Small intestine (tissue), 7 donors: ENCODE data around the gene APOL1. TPM values are rescaled to one million over a fixed set of nuclear protein-coding genes. Genes with fewer than 3 reads are reported as not detected.
"Not testable (repeated sequence)": the region's sequence is repeated elsewhere in the genome, so short reads cannot be mapped to it uniquely, and the experiment has no call there.

Experiments used
- DNase-seq, 2 donors: peaks; one replicate each; pipeline versions ENCODE4 v3.0.0 to v3.0.0-alpha.2; 2013
- FAIRE-seq: peaks from 2 replicates; lab custom pipeline; 2012; peaks lifted over from hg19 to GRCh38; lab: Jason Lieb, UNC
- H3K27ac ChIP-seq, 3 donors: one replicate each; pipeline ENCODE4 v1.5.1; 2013; ENCODE audit warnings: low read length in 2 of 3, mild to moderate bottlenecking in 2 of 3, control low read depth in 1 of 3, inconsistent platforms in 1 of 3, low read depth in 1 of 3, moderate library complexity in 1 of 3
- H3K27me3 ChIP-seq, 3 donors: one replicate each; pipeline ENCODE4 v1.6.1; 2013; ENCODE audit warnings: low read length in 3 of 3, inconsistent platforms in 1 of 3; ENCODE audit not compliant: control insufficient read depth in 3 of 3, insufficient read depth in 3 of 3
- H3K36me3 ChIP-seq, 3 donors: one replicate each; pipeline ENCODE4 v1.6.1; 2013; ENCODE audit warnings: low read length in 3 of 3, inconsistent platforms in 1 of 3, low read depth in 1 of 3, mild to moderate bottlenecking in 1 of 3, moderate library complexity in 1 of 3; ENCODE audit not compliant: control insufficient read depth in 3 of 3, insufficient read depth in 2 of 3
- H3K4me1 ChIP-seq, 3 donors: one replicate each; pipeline ENCODE4 v1.6.1; 2013; ENCODE audit warnings: low read length in 2 of 3, inconsistent platforms in 1 of 3, low read depth in 1 of 3, mild to moderate bottlenecking in 1 of 3, moderate library complexity in 1 of 3; ENCODE audit not compliant: control insufficient read depth in 3 of 3, insufficient read depth in 2 of 3
- H3K4me3 ChIP-seq, 3 donors: one replicate each; pipeline ENCODE4 v1.5.1; 2013; ENCODE audit warnings: low read length in 3 of 3, control low read depth in 1 of 3, inconsistent platforms in 1 of 3, low read depth in 1 of 3, mild to moderate bottlenecking in 1 of 3, moderate library complexity in 1 of 3
- H3K9me3 ChIP-seq, 2 donors: one replicate each; pipeline ENCODE4 v1.6.1; 2013; ENCODE audit warnings: low read depth in 1 of 2, low read length in 1 of 2; ENCODE audit not compliant: control insufficient read depth in 2 of 2, insufficient read depth in 1 of 2
- WGBS, 3 donors: extraction: QIAGEN DNeasy Blood & Tissue Kit; methylation state at CpG; one replicate each; pipeline ENCODE4 v1.1.7; 2013; 5-methylcytosine and 5-hydroxymethylcytosine counted together
- polyA plus RNA-seq, 4 donors: library from polyadenylated mRNA; stranded (reverse) in 3 of 4; unstranded in 1 of 4; fragments of 200-250 nt in 3 of 4; fragments of 120-200 nt in 1 of 4; gene quantifications; one replicate each; pipeline versions ENCODE4 v1.2.1 to v1.2.3, GENCODE V29; 2013
- donor health status: healthy with polysubstance abuse.
- donor health status: control.
- donor health status: control.
- donor health status: Bipolar disorder and iron deficiency.
- donor health status: healthy.

Gene APOL1
- polyA plus RNA-seq, 4 donors, result 7.7 to 32.2 (median 8.5) TPM

DNA sequence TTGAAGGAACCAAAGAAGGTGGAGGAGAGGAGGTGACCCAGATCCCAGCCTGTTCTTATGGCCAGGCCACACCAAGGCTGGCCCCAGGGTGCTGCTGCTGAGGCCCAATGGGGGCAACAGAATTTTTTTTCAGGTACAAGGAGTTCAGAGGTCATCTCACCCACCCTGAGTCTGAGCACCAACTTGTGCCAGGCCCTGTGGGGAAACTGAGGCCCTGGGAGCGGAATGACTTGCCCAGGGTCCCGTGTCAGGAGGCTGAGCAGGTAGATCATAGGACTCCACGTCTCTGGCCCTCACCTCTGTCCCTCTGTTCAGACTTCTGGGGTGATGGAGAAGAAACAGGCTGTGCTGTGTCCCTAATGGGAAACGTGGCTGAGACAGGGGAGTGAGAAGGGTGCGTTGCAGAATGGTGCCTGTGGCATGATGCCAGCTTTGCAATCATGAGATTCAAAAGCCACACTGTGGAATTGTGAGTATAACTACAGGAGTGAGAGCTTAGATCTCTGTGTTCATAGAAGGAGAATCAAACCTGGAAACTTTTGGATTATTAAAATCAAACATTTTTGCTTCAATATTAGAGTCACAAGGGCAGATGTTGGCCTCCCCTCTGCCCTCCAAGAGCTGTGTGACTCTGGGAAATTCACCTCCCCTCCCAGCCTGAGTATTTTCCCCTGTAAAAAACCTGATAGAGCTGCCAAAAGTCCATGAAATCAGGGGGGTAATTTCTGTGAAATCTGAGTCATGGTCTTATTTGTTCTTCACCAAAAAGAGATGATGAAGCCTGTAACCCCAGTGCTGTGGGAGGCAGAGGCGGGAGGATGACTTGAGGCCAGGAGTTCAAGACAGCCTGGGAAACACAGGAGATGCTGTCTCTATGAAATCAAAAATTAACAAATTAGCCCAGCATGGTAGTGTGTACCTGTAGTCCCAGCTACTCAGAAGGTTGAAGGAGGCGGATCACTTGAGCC is 874 bp downstream of the APOL1 start:
- FAIRE-seq (no peak), DNase-seq (peak in 1 of 2 donors; percentile 30)
- Histone ChIP-seq H3K27me3 (no peaks in the 10 kb centered on the region), H3K9me3 (peaks cover 0 to 3% of the 10 kb centered on the region in 2 donors), H3K36me3 (peaks cover 0 to 5% (median 3%) of the 10 kb centered on the region in 3 donors), H3K27ac (peak overlapping the region; percentile 65 to 92 (median 86)), H3K4me3 (peak overlapping the region; percentile 32 to 61 (median 43)), H3K4me1 (peaks cover 5 to 28% (median 7%) of the 10 kb centered on the region in 3 donors)
- 40 to 46% (median 43%) methylated on average over 7 of the region's 7 CpGs for WGBS, 3 donors

DNA sequence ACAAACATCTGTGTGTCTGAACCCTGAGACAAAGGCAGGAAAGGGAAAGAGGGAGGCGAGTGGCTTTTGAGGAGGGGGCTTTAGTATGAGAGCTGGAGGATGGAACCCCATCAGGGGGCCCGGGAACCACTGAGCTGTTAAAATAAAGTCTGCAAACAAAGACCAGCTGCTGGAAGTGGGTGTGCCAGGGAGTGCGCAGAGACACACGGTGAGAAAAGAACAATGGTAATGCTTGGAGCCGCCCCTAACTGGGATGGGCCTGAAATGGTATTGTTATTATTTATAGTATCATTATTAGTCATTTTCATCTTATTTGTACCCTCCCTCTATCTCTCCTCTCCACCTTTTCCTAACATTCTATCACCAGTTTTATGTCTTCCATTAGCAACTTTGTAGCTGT is 2.6 kb downstream of the APOL1 start:
- DNase-seq, H3K27me3 ChIP-seq, H3K27ac ChIP-seq, FAIRE-seq, H3K9me3 ChIP-seq, H3K4me3 ChIP-seq, H3K36me3 ChIP-seq: not testable (repeated sequence)
- no CpG with 5 or more reads among the region's 5 CpGs for WGBS, 3 donors
- H3K4me1 ChIP-seq, result peaks cover 5 to 37% (median 7%) of the 10 kb centered on the region in 3 donors

DNA sequence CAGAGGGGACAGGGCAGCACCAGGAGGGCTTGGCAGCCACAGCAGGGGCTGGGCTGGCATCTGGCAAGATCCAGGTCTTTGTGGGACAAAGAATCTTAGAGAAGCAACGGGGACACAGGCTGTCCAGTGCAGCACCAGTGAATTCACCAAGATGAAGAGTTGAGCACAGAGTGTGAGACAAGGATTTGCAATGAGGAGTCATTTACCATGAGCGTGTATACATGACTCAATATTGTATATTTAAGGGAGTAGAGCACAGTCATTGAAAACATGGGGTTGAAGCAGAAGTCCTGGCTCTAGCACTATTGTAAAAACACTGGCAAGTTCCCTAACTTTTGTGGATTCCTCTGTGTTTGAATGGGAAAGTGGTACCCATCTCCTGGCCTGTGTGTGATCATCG is 3.5 kb downstream of the APOL1 start:
- Histone ChIP-seq H3K27me3 (no peaks in the 10 kb centered on the region), H3K4me1 (peaks cover 5 to 37% (median 7%) of the 10 kb centered on the region in 3 donors), H3K27ac (peak overlapping the region in 1 of 3 donors; percentile 17), H3K36me3 (peaks cover 3 to 8% (median 4%) of the 10 kb centered on the region in 3 donors), H3K4me3 (no peak overlapping the region), H3K9me3 (no peaks in the 10 kb centered on the region)
- 85 to 91% (median 85%) methylated on average over 3 of the region's 3 CpGs for WGBS, 3 donors
- no peak for DNase-seq
- no peak for FAIRE-seq

DNA sequence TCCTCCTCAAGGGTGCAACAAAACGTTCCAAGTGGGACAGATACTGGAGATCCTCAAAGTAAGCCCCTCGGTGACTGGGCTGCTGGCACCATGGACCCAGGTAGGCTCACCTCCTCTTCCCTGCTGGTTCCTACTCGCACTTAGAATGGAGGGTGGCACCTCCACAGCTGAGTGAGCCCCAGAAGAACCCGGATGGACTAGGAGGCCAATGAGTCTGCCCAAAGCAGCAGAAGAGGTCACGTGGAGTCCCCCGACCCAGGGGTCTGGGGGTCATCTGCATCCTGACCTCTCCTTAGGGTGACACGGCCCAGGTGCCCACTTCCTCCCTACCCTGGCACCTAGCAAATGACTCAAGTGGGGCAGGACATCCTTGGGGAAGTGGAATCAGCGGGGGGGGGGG is 4.4 kb downstream of the APOL1 start:
- H3K4me3 ChIP-seq, result no peak overlapping the region
- peaks cover 7 to 12% (median 9%) of the 10 kb centered on the region in 3 donors for H3K36me3 ChIP-seq
- no peaks in the 10 kb centered on the region for H3K27me3 ChIP-seq
- peak overlapping the region in 1 of 3 donors; percentile 2 for H3K27ac ChIP-seq
- FAIRE-seq (no peak), DNase-seq (no peak)
- peaks cover 5 to 32% (median 6%) of the 10 kb centered on the region in 3 donors for H3K4me1 ChIP-seq
- 75 to 82% (median 76%) methylated on average over 7 to 8 of the region's 8 CpGs for WGBS, 3 donors
- H3K9me3 ChIP-seq, result no peaks in the 10 kb centered on the region

DNA sequence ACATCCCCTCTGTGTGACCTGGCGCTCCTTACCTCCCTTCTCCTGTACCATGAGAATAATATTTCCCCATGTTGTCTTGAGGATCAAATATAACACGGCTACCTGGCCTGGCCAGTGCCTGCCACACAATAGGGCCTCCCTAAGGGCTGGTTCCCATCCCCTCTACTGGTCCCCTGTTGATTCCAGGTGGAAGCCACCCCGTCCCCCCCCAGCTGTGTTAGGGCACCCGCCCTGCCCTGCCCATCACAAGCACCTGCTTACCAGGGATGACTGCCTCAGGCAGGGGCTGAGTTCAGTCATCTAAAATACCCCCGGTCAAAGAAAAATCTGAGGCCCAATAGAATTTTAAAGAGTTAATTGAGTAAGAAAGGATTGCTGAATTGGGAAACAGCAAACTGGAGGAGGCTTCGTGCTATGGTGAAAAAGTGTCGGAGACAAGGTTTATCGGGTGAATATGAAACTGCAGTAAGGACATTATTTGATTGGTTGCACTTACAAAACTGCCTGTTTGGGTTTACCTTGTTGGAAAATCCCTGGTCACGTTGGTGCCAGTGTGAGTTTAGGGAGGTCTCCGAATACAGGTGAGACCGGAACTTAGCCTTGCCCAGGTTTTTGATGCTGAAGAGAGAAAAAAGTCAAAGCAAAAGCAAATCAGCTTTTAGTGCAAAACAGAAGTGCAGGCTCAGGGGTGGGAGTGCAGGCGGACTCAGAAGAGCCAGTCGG is 5.2 kb downstream of the APOL1 start:
- peaks cover 2 to 26% (median 5%) of the 10 kb centered on the region in 3 donors for H3K4me1 ChIP-seq
- 86 to 93% (median 87%) methylated on average over 13 of the region's 13 CpGs for WGBS, 3 donors
- no peaks in the 10 kb centered on the region for H3K9me3 ChIP-seq
- peak overlapping the region in 2 of 3 donors; percentile 68 to 80 for H3K27ac ChIP-seq
- H3K36me3 ChIP-seq, result peaks cover 9 to 12% (median 9%) of the 10 kb centered on the region in 3 donors
- H3K27me3 ChIP-seq, result no peaks in the 10 kb centered on the region
- no peak for DNase-seq
- FAIRE-seq, result no peak
- no peak overlapping the region for H3K4me3 ChIP-seq

DNA sequence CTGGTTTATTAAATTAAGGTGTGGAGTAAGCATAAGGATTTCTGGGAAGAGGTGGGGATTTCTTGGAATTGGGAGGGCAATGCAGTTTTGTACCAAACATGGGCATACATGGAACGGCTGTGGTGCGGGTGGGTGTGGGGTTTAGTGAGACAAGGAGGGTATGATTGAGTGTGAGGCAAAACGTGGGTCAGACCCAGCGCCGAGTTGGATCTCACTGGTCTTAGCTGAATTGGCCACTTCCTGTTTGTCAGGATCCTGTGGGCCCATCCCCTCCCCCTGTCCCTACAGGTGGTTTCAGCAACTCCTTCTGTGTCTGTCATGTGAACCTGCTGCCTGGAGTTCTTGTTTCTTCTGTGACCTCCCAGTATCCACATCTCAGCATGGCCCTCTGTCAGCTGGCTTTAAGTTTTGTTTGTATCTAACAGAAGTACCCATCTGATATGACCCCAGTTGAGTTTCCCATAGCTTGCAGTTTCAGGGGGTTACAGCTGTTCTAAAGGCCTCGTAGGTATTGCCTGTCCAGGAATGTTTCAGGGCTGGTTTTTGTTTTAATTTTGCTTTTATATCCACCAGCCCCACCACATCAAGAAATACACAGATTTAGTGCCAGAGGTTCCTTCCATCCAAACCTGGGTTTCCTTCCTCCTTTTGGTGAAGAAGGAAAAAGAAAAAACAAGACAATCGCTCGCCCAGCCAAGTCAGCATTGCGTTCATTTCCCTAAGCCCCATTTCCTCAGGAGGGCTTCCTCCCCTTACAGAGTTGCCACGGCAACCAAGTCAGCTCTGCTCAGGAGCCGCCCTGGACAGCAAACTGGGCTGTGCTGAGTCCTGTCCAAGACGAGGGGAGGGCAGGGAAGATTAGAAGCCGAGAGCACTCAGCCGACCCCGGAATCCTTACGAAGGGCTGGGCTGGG is 6.0 kb downstream of the APOL1 start:
- no peak for FAIRE-seq
- Histone ChIP-seq H3K36me3 (peaks cover 10 to 15% (median 13%) of the 10 kb centered on the region in 3 donors), H3K9me3 (no peaks in the 10 kb centered on the region), H3K4me3 (no peak overlapping the region), H3K27ac (peak overlapping the region; percentile 0 to 80 (median 68)), H3K27me3 (no peaks in the 10 kb centered on the region), H3K4me1 (peaks cover 2 to 20% (median 5%) of the 10 kb centered on the region in 3 donors)
- 52 to 74% (median 65%) methylated on average over 16 of the region's 16 CpGs for WGBS, 3 donors
- no peak for DNase-seq

DNA sequence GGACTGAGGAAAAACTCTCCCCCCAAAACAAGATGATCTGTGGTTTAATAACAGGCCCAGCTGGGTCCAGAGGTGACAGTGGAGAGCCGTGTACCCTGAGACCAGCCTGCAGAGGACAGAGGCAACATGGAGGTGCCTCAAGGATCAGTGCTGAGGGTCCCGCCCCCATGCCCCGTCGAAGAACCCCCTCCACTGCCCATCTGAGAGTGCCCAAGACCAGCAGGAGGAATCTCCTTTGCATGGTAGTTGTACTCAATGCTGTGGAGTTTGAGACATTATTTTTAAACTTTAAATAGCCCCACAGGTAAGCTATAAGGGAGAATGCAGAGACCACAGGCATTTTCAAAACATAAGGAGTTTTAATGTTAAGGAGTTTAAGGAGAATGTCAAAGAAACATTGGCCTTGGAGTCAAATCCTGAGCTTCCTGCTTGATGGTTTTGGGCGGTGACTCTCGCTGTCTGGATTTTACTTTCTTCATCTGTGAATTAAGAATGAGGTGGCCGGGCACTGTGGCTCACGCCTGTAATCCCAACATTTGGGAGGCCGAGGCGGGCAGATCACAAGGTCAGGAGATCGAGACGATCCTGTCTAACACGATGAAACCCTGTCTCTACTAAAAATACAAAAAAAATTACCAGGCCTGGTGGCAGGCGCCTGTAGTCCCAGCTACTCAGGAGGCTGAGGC is 6.8 kb downstream of the APOL1 start:
- H3K27ac ChIP-seq, result peak overlapping the region; percentile 0 to 80 (median 68)
- DNase-seq, result no peak
- 71 to 84% (median 84%) methylated on average over 14 of the region's 14 CpGs for WGBS, 3 donors
- H3K4me3 ChIP-seq, result no peak overlapping the region
- FAIRE-seq, result no peak
- peaks cover 12 to 17% (median 13%) of the 10 kb centered on the region in 3 donors for H3K36me3 ChIP-seq
- peaks cover 2 to 20% (median 4%) of the 10 kb centered on the region in 3 donors for H3K4me1 ChIP-seq
- H3K27me3 ChIP-seq, result no peaks in the 10 kb centered on the region
- no peaks in the 10 kb centered on the region for H3K9me3 ChIP-seq
